ENCODE measurements around the gene MFSD6L.
A peak's percentile ranks its signal among the peaks of the same experiment; 100 is the strongest.

MFSD6L gene

GRCh38 chr17:8791248-8791909, 7.8 kb downstream of the MFSD6L start:
- no peak for DNase-seq

GRCh38 chr17:8789743-8790142, 9.4 kb downstream of the MFSD6L start:
- DNase-seq: no peak

GRCh38 chr17:8788998-8789397, 10.2 kb downstream of the MFSD6L start:
- DNase-seq: no peak

GRCh38 chr17:8785547-8786413, 13.4 kb downstream of the MFSD6L start:
- peak; percentile 3 for DNase-seq

GRCh38 chr17:8782176-8782575, 17.0 kb downstream of the MFSD6L start:
- no peak for DNase-seq

GRCh38 chr17:8781776-8782175, 17.4 kb downstream of the MFSD6L start:
- no peak for DNase-seq

GRCh38 chr17:8776881-8777280, 22.3 kb downstream of the MFSD6L start:
- no peak for DNase-seq

GRCh38 chr17:8776248-8776647, 22.9 kb downstream of the MFSD6L start:
- no peak for DNase-seq

GRCh38 chr17:8766731-8767130, 32.4 kb downstream of the MFSD6L start:
- DNase-seq: no peak

GRCh38 chr17:8762012-8762411, 37.2 kb downstream of the MFSD6L start:
- DNase-seq: no peak

GRCh38 chr17:8758137-8758596, 41.0 kb downstream of the MFSD6L start, which contains the start of gene SPDYE4:
Gene SPDYE4 (minus strand): TSS chr17:8758546. CDS start chr17:8758382, 164 bp downstream.
- no peak for DNase-seq

GRCh38 chr17:8757189-8757588, 42.0 kb downstream of the MFSD6L start:
- DNase-seq: no peak

GRCh38 chr17:8755590-8756255, 43.4 kb downstream of the MFSD6L start:
- DNase-seq: no peak

GRCh38 chr17:8754890-8755289, 44.3 kb downstream of the MFSD6L start:
- DNase-seq: no peak

GRCh38 chr17:8753976-8754440, 45.2 kb downstream of the MFSD6L start:
- DNase-seq: no peak

GRCh38 chr17:8753136-8753975, 45.8 kb downstream of the MFSD6L start:
- no peak for DNase-seq

- no peak for DNase-seq
Measured at GRCh38 chr17:8749616-8750015, 49.5 kb downstream of the MFSD6L start.

GRCh38 chr17:8747742-8748141, 51.4 kb downstream of the MFSD6L start:
- no peak for DNase-seq

Data from NCI-H2081 treated with DMSO at 0.1 percent for 48 hours (cell line).